ENCODE results near the gene PLCB4. TPM values are rescaled to one million over a fixed set of nuclear protein-coding genes. Genes with fewer than 3 reads are reported as not detected.

Gene PLCB4
- polyA plus RNA-seq, 1 donor (not counting 4 experiments of a cell fraction or from before 2014, with no cell fraction given): 4.1 TPM

DNA sequence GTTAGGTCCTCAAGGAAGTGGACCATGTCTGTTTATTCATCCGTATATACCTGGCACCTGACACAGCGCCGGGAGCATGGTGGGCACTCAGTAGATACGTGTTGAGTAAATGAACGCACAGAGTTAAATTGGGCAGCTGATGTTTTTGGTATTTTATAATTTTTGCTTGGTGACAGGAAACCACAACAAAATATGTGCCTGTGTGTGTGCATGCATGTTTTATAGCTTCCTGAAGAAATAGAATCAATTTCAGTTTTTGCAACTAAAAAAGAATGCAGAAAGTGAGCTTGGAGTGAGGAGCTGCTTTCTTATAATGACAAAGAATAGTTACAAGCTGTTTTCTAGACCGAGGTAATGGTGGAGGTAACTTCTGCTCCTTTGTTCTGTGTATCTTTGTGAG is 91.4 kb downstream of the PLCB4 start:
- no peak overlapping the region for H3K4me3 ChIP-seq (ENCODE audit: control insufficient read depth in 2 of 3, extremely low read depth in 1 of 3, insufficient read depth in 2 of 3, low read depth in 1 of 3, low read length in 3 of 3)
- no peak for DNase-seq (ENCODE audit: low read depth, low spot score)
- no peaks in the 10 kb centered on the region for H3K9me1 ChIP-seq (ENCODE audit: control insufficient read depth, extremely low read depth, insufficient read depth, low read length)
- dilution Hi-C loops (cut with MboI; ENCODE audit: extremely low pct_ligation_motif_present, low sequenced_read_pairs): no loop called here
- H3K27me3 ChIP-seq (ENCODE audit: control insufficient read depth, extremely low read depth, insufficient read depth, low read length): no peaks in the 10 kb centered on the region
- no peaks in the 10 kb centered on the region for H3K36me3 ChIP-seq (ENCODE audit: control insufficient read depth in 2 of 2, extremely low read depth in 1 of 2, insufficient read depth in 2 of 2, low read length in 2 of 2)
- H4K20me1 ChIP-seq (ENCODE audit: control insufficient read depth, extremely low read depth, insufficient read depth, low read length): no peaks in the 10 kb centered on the region
- no peaks in the 10 kb centered on the region for H3K79me2 ChIP-seq (ENCODE audit: control insufficient read depth, insufficient read depth, low read length)
- no peak overlapping the region for H2AFZ ChIP-seq (ENCODE audit: control insufficient read depth, low read length)
- no peak overlapping the region for H3K9ac ChIP-seq (ENCODE audit: control insufficient read depth, extremely low read depth, insufficient read depth, low read length)
- no peaks in the 10 kb centered on the region for H3K9me3 ChIP-seq (ENCODE audit: control insufficient read depth, low read depth, low read length)
- FAIRE-seq: no peak
- H3K4me2 ChIP-seq (ENCODE audit: control insufficient read depth, extremely low read depth, insufficient read depth, low read depth, low read length): no peak overlapping the region
- H3K27ac ChIP-seq (ENCODE audit: control insufficient read depth, insufficient read depth, low read length): no peak overlapping the region
- no peaks in the 10 kb centered on the region for H3K4me1 ChIP-seq (ENCODE audit: control insufficient read depth, extremely low read depth, insufficient read depth, low read length)
- no peak for TF ChIP-seq EZH2 (IDR thresholded peaks at IDR 0.05; ENCODE audit: low read length)
- TF ChIP-seq, protein P1, sequence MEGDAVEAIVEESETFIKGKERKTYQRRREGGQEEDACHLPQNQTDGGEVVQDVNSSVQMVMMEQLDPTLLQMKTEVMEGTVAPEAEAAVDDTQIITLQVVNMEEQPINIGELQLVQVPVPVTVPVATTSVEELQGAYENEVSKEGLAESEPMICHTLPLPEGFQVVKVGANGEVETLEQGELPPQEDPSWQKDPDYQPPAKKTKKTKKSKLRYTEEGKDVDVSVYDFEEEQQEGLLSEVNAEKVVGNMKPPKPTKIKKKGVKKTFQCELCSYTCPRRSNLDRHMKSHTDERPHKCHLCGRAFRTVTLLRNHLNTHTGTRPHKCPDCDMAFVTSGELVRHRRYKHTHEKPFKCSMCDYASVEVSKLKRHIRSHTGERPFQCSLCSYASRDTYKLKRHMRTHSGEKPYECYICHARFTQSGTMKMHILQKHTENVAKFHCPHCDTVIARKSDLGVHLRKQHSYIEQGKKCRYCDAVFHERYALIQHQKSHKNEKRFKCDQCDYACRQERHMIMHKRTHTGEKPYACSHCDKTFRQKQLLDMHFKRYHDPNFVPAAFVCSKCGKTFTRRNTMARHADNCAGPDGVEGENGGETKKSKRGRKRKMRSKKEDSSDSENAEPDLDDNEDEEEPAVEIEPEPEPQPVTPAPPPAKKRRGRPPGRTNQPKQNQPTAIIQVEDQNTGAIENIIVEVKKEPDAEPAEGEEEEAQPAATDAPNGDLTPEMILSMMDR (optimal IDR thresholded peaks at IDR 0.05 in 1 of 3, IDR thresholded peaks at IDR 0.05 in 1 of 3, conservative IDR thresholded peaks at IDR 0.05 in 1 of 3; ENCODE audit: extremely low read depth in 1 of 3, insufficient read depth in 2 of 3, low read length in 3 of 3): no peak

DNA sequence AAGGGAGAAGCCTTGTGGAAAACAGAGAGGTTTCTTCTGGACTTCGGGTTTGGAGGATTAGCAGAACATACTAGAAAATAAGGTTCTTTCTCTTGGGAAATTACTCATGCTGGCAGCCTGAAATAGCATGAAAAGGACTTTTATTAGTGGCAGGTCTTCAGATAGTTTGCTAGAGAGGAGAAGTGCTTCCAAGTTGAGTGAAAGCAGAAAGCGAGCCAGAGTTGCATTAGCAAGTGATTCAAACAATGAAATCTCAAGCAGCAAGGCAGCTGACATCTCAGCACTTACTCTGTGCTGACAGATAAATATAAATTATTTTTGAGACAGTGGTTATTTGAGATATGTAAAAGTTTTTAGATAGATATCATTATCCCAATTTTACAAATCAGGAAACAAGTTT is 91.9 kb downstream of the PLCB4 start:
- Histone ChIP-seq H3K9ac (ENCODE audit: control insufficient read depth, extremely low read depth, insufficient read depth, low read length) (no peak overlapping the region), H3K27ac (ENCODE audit: control insufficient read depth, insufficient read depth, low read length) (no peak overlapping the region), H3K4me2 (ENCODE audit: control insufficient read depth, extremely low read depth, insufficient read depth, low read depth, low read length) (no peak overlapping the region), H3K36me3 (ENCODE audit: control insufficient read depth in 2 of 2, extremely low read depth in 1 of 2, insufficient read depth in 2 of 2, low read length in 2 of 2) (no peaks in the 10 kb centered on the region), H3K9me1 (ENCODE audit: control insufficient read depth, extremely low read depth, insufficient read depth, low read length) (no peaks in the 10 kb centered on the region), H3K4me1 (ENCODE audit: control insufficient read depth, extremely low read depth, insufficient read depth, low read length) (no peaks in the 10 kb centered on the region), H3K9me3 (ENCODE audit: control insufficient read depth, low read depth, low read length) (no peaks in the 10 kb centered on the region), H4K20me1 (ENCODE audit: control insufficient read depth, extremely low read depth, insufficient read depth, low read length) (no peaks in the 10 kb centered on the region), H3K27me3 (ENCODE audit: control insufficient read depth, extremely low read depth, insufficient read depth, low read length) (no peaks in the 10 kb centered on the region), H3K4me3 (ENCODE audit: control insufficient read depth in 2 of 3, extremely low read depth in 1 of 3, insufficient read depth in 2 of 3, low read depth in 1 of 3, low read length in 3 of 3) (no peak overlapping the region), H2AFZ (ENCODE audit: control insufficient read depth, low read length) (no peak overlapping the region), H3K79me2 (ENCODE audit: control insufficient read depth, insufficient read depth, low read length) (no peaks in the 10 kb centered on the region)
- TF ChIP-seq, protein P1 (optimal IDR thresholded peaks at IDR 0.05 in 1 of 3, IDR thresholded peaks at IDR 0.05 in 1 of 3, conservative IDR thresholded peaks at IDR 0.05 in 1 of 3; ENCODE audit: extremely low read depth in 1 of 3, insufficient read depth in 2 of 3, low read length in 3 of 3): no peak
- no peak for TF ChIP-seq EZH2 (IDR thresholded peaks at IDR 0.05; ENCODE audit: low read length)
- DNase-seq (ENCODE audit: low read depth, low spot score): no peak
- no peak for FAIRE-seq
- dilution Hi-C loops (cut with MboI; ENCODE audit: extremely low pct_ligation_motif_present, low sequenced_read_pairs): no loop called here
